Dermis microvascular lymphatic vessel endothelial cell (primary cell): ENCODE measurements around the gene CRLF3. TPM values are rescaled to one million over a fixed set of nuclear protein-coding genes. Genes with fewer than 3 reads are reported as not detected.
A peak's percentile ranks its signal among the peaks of the same experiment; 100 is the strongest.
"Not testable (repeated sequence)": the region's sequence is repeated elsewhere in the genome, so short reads cannot be mapped to it uniquely, and the experiment has no call there.

Experiments used
- DNase-seq, 2 donors: peaks; one replicate each; pipeline versions ENCODE4 v3.0.0 to v3.0.0-alpha.2; 2010; ENCODE audit warnings: low read depth in 2 of 2
- total RNA-seq: library from RNA; depleted of rRNA; stranded (reverse); fragments of >200 nt; gene quantifications from 2 replicates; pipeline ENCODE4 v1.2.1, GENCODE V29; 2014

Gene CRLF3, protein sequence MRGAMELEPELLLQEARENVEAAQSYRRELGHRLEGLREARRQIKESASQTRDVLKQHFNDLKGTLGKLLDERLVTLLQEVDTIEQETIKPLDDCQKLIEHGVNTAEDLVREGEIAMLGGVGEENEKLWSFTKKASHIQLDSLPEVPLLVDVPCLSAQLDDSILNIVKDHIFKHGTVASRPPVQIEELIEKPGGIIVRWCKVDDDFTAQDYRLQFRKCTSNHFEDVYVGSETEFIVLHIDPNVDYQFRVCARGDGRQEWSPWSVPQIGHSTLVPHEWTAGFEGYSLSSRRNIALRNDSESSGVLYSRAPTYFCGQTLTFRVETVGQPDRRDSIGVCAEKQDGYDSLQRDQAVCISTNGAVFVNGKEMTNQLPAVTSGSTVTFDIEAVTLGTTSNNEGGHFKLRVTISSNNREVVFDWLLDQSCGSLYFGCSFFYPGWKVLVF
- total RNA-seq, result 14.8 and 15.3 TPM in 2 replicates

DNA sequence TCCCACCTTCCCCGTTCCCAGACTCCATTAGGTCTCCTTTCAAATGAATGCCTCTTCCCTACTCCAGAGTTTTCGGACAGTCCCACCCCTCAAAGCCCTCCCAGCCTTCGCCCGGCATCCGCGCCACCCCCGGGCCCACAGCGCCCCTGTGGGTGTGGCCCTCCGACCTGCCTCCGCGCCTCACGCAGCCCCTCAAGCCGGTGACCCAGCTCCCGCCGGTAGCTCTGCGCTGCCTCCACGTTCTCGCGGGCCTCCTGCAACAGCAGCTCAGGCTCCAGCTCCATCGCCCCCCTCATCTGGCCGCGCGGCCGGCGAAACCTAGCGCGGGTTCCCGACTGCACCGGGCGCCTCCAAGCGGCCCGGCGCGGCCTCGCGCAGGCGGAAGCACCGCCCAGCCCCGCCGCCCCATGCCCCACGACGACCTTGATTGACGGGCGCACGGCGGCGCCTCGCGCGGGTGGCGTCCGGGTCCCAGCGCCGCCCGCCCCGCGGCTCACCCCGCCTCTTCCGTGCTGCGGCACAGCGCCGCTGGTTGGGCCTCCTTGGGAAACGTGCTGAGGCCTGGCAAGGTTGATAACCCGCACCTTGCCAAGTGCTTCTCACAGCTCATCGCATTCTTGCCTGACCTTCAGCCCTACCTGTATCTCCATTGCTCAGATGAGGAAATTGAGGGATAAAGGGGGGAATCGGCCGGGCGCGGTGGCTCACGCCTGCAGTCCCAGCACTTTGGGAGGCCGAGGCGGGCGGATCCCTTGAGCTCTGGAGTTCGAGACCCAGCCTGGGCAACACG lies at the start of gene CRLF3:
Gene CRLF3 (minus strand): TSS at position 337 of the 790 bp plus-strand sequence. CDS start 41 bp downstream, at position 296.
- DNase-seq, result peak; percentile 65 to 92

DNA sequence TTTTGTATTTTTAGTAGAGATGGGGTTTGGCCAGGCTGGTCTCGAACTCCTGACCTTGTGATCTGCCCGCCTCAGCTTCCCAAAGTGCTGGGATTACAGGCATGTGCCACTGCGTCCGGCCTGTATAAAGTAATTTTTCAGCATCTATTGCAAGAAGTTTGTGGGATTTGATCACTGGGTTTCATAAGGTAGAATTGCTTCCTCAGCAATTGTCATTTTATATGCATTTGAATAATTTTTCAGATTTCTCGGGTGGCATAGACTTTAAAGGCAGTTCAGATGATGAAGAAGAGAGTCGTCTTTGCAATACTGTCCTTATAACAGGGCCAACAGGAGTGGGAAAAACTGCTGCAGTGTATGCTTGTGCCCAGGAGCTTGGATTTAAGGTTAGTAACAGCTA lies 44.5 kb upstream of the CRLF3 start:
- no peak for DNase-seq

DNA sequence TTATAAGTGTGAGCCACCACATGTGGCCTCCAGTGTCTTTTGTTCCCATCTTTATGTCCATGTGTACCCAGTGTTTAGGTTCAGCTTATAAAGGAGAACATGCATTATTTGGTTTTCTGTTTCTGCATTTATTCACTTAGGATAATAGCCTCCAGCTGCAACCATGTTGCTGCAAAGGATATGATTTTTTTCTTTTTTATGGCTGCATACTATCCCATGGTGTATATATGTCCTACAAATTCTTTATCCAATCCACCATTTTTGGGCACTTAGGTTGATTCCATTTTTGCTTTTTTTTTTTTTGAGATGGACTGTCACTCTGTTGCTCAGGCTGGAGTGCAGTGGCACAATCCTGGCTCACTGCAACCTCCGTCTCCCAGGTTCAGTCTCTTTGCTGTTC lies 40.1 kb upstream of the CRLF3 start:
- DNase-seq, result no peak

DNA sequence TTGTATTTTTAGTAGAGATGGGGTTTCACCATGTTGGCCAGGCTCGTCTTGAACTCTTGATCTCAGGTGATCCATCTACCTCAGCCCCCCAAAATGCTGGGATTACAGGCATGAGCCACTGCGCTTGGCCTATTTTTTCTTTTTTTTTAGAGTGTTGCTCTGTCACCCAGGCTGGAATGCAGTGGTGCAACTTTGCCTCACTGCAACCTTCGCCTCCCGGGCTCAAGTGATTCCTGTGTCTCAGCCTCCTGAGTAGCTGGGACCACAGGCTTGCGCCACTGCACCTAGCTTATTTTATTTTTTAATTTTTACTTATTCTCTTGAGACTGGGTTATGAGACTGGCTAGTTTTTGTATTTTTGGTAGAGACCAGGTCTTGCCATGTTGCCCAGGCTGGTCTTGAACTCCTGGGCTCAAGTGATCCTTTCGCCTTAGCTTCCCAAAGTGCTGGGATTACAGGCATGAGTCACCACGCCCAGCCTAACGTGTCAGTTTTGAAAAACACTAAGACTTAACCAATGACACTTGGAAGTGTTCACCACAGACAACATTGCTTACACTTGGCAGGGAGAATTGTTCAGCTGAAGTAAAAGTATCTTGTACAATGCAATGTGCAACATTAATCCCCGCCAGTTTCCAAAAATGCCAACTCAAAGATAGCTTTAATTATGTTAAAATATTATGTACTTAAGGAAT lies 34.2 kb upstream of the CRLF3 start:
- no peak for DNase-seq

DNA sequence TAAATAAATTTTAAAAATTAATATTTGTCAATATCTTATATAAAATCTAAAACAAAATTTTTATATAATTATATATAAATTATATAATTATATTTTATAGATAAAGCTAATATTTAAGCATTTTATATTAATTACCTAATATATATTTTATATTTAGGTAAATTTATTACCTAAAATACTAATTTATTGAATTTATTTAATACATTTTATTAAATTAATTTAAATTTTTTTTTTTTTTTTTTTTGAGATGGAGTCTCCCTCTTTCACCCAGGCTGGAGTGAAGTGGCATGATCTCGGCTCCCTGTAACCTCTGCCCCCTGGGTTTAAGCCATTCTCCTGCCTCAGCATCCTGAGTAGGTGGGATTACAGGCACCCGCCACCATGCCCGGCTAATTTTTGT lies 29.7 kb upstream of the CRLF3 start:
- DNase-seq, result no peak

DNA sequence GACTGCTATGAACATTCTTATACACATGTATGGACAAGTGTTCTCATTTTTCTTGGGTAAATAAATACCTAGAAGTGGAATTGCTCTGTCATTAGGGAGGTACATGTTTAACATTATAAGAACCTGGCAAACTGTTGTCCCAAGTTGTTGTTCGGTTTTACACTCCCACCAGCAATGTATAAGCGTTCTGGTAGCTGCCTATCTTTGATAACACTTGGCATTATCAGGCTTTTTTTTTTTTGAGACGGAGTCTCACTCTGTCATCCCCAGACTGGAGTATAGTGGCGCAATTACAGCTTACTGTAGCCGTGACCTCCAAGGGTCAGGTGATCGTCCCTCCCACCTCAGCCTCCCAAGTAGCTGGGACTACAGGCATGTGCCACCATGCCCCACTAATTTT lies 23.5 kb upstream of the CRLF3 start:
- no peak for DNase-seq

DNA sequence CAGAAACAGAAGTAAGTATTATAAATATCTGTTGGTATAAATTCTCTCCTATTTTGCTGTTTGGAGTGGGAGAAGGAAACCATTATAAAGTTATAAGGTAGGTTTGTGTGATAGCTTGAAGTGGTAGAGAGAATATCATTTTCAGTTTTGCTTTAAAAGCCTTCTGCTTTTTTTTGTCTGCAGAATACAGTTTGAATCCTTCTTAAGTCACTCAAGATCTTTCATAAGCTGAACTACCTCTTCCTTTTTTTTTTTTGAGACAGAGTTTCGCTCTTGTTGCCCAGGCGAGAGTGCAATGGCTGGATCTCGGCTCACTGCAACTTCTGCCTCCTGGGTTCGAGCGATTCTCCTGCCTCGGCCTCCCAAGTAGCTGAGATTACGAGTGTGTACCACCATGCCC lies 16.3 kb upstream of the CRLF3 start:
- no peak for DNase-seq

DNA sequence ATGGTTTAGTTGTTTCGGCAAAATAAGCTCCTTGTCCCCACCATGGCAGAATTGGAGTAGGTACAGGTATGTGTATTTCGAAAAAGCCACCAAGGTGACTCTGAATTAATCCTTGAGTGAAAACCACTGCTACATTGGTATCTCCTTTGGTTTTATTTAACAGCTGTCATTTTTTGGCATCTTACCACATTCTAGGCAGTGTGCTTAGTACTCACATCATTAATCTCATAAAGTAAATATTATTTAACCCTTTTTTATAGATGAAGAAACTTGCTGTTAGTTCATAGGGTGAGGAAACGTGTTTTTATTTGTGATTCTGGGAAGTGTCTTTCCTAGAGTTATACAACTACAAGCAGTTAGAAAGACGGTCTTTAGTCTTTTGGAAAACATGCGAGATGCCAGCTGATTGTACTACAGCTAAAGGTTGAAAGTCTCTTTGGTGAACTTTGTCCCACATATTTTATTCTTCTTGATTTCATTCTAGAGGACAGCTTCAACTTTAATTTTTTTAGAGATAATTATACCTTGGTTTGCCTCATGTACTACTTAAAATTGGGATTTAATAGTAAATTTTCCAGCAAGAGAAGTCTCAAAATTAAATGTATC lies 13.8 kb upstream of the CRLF3 start:
- no peak for DNase-seq

DNA sequence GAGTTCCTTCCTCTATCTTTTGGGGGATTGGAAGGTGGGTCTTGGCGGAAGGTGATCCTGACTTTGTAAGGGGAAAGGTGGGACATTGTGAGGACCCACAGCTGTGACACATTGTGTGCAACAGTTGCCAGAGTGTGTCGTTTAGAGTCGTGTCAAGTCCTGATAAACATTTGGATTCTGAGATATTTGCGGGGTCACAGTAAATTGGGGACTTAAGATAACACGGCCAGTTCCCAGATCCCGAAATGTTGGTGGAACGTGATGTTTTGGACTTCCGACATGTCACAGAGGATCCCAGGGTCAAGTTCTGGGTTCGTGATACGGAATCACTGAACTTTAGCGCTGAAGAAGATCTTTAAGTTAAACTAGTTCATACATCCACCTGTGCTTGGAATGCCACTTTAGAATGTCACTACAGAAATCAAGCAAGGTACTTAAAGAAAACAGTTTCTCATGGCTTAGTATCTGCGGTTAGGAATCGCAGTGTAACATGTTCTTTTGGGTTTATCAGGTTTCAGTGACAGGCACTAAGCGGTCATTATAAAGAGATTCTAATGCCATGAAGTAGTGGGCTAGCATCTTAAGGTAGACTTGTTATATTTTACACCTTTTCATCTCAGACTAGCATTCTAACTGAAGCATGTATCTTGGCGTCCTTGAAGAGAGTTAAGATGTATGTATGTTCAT lies 8.1 kb upstream of the CRLF3 start:
- DNase-seq, result no peak

DNA sequence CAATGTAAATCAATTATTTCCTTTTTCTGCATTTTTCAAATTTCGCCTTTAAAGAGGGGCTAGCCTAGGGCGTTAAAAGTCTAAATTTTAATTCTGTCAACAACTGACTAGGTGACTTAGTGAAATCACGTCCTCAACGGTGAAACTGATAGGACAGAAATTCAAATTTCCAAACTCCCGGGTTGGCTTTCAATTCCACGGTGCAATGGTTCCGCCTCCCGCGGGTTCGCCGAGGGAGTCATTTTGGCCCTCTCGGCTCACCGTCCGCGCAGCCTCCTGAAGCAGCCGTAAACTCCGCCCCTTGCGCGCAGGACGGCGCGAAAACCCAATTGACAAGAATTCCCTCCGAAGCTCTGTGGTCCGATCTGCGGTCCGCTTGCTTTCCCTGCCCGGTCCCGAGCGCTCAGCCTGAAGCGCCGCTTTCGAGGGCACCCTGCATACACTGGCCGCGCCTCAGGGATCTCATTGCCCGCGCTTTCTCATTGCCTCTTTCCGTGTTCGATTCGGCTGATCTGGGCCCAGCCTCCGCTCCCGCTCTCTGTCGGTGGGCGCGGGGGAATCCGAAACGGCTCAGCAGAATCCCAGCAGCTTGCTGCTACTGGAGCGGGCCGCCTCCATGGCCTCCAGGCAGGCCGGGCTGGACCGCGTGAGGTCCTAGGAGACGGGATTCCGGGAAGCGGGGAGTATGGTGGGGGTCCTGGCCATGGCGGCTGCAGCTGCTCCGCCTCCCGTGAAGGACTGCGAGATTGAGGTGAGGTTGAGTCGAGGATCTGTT lies 7.4 kb upstream of the CRLF3 start, which contains the start of gene ATAD5:
Gene ATAD5 (plus strand): TSS at position 304 of the 775 bp plus-strand sequence. CDS start 382 bp downstream, at position 686.
- peak; percentile 86 to 92 for DNase-seq

DNA sequence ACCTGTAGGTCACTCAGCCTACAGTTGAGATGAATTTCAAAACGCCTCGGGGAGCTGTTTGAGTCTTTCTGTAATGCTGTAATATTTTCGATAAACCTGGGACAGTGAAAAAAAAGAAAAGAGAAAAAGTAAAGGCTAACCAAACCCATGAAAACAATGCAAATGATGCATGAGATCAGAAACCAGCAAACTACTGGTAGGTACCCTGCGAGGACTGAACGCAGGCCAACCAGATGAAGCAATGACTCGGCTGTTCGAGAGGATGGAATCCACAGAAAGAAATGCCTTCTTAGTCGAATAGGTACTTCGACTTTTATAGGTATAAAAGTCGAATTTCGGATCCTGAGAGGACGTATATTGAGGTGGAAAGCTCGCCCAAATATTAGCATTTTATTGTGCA lies 6.8 kb upstream of the CRLF3 start:
- DNase-seq, result peak in 1 of 2 donors; percentile 14

DNA sequence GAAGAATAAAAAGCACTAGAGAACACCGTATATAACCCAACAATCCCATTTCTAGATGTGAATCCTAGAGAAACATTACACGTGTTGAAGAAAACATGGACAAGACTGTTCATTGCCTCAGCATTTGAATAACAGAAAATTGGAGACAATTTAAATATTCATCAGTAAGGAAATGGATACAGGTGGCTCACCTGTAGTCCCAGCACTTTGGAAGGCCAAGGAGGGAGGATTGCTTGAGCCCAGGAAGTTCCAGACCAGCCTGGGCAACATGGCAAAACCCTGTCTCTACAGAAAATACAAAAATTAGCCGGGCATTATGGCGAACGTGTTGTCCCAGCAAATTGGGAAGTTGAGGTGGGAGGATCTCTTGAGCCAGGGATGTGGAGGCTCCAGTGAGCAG lies 4.5 kb upstream of the CRLF3 start:
- no peak for DNase-seq

DNA sequence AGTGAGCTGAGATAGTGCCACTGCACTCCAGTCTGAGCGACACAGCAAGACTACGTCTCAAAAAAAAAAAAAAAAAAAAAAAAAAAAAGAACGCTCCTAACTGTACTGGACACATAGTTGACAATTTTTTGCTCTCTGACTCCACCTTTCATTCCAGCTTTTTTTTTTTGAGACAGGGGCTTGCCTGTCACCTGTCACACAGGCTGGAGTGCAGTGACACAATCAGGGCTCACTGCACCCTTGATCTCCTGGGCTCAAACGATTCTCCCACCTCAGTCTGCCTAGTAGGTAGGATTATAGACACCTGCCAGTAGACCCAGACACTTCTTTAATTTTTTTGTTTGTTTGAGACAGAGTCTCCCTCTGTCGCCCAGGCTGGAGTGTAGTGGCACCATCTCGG lies 2.6 kb upstream of the CRLF3 start:
- DNase-seq, result no peak

DNA sequence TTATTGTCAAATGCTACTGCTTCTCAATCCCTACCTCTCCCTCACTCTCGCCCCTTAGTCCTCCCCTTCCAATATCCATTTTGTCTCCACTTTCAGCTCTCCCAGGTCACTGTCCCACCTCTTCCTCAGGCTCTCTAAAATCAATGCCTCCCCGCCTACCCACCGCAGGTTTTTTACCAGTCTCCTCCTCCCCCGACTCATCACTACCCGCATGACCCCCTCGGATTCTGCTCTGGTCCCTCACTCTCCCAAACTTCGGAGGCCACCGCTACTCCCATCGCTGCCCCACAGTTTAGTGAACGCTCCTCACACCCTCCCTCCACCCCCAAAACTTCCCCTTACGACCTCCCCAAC lies 513 bp downstream of the CRLF3 start:
- peak in 1 of 2 donors; percentile 20 for DNase-seq

DNA sequence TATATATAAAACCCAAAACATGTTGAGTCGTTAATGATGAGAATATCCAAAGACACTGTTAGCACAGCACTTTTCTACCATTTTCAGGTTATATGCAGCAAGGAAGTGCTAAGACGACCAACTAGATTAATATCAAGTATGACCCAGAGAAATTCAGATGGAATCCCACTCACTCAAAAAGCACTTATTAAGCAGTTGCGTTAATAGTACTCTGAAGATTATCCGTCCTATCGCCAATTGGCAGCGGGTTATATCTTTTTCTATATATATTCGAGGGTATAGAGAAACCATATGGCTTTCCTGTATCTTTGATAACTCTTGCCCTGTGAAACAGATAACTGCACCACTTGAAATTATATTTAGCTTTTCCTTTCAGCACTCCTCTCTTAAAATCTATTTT lies 1.1 kb downstream of the CRLF3 start:
- DNase-seq, result no peak

DNA sequence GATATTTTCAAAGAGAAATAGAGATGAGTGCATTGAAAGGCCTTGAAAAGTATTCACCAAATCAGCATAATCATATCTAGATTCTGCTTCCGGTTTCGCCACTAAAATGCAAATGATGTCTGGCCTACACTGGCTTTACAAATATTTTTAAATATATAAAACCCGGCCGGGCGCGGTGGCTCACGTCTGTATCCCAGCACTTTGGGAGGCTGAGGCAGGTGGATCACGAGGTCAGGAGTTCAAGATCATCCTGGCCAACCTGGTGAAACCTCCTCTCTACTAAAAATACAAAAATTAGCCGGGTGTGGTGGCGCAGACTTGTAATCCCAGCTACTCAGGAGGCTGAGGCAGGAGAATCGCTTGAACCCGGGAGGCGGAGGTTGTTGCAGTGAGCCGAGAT lies 1.6 kb downstream of the CRLF3 start:
- not testable (repeated sequence) for DNase-seq

DNA sequence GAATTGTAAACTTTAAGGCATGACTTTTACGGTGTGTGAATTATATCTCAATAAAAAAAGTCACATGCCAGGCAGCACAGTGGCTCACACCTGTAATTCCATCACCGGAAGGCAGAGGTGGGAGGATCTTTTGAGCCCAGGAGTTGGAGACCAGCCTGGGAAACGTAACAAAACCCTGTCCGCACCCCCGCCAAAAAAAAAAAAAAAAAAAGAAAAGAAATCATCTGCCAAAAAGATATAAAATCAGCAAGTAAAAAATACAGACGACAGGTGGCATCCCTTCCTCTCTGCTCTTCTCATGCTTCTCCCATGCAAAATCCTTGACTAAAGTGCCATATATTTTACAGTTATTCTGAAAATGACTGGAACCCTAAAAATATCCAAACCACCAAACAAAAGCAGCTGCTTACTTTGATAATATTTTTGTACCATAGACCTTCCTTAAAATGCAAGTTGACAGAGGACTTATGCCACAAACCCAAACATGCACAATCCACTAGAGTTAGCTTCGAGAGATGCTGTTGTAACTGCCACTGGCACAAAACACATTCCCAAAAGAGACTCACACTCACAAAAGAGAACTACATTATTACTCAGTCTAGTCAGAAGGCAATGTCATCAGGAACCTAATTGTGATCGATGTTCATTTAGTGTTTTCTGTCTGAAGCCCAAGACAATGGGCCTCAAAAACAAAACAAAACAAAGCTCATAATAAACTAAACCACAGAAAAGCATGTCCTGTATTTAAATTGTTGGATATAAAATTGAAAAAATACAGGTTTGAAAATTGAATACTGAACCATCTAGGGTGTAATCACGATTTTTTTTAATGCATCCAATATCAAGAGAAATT lies 2.4 kb downstream of the CRLF3 start:
- DNase-seq, result no peak

DNA sequence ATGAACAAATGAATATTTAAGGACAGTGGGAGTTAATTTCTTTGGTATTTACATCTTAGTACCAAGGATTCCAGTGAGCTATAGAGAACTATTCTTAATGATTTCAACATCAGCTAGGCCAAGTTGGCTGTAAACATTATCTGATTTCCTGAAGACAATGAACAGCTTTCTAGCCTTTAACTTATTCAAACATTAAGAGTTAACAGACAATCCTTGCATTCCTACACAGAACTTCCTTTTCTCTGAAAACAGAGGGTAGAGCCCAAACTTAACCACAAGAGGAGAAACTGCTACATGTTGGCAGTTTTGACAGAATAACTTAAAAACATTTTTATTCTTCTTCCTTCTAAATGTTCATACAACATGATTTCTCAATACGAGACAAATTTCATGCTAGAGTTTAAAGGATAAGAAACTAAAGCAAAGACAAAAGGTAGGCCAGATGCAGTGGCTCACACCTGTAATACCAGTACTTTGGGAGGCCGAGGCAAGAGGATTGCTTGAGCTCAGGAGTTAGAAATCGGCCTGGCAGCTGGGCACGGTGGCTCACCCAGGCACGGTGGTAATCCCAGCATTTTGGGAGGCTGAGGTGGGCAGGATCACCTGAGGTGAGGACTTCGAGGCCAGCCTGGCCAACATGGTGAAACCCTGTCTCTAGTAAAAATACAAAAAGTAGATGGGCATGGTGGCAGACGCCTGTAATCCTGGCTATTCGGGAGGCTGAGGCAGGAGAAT lies 4.4 kb downstream of the CRLF3 start:
- peak in 1 of 2 donors; percentile 7 for DNase-seq

DNA sequence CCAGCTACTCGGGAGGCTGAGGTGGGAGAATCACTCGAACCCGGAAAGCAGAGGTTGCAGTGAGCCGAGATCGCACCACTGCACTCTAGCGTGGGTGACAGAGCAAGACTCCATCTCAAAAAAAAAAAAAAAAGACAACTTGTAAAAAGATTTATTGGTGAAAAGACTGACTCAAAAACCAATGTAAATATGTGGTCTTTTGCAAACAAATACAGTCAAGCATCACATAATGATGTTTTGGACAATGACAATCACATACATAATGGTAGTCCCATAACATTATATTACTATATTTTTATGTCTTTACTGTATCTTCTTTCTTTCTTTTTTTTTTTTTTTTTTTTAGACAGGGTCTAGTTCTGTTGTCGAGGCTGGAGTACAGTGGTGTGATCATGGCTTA lies 8.3 kb downstream of the CRLF3 start:
- DNase-seq, result no peak
